ENCODE data around the gene PIK3R4.

PIK3R4 gene

DNA sequence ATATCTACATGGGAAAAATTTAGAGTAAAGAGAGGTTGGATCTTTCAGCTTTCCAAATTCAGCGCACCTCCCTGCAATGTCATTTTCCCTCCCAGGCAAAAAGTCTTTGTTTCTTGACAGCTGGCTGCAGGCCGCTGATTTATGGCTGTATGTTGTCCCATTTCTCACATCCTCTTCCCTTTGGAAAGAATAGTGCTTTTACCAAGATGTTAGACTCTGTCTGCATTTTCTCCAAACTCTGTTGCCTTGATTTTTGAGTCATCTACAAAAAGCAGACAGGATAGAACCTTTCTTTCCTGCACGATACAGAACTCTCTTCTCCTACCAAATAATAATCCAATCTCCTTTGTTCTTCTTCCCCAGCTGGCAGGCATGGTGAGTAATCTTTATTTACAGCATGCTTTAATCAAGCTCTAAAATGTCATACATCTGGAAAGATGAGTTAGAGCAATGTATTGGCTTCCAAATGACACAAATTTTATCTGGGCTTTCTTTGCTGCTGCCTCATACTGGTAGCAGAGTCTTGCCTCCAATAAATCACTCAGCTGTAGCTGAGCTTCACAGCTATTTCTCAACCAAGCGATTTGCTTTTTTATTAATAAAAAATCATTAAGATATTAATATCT is 101.9 kb downstream of the PIK3R4 start:
- no peak for TF ChIP-seq CTCF (IDR thresholded peaks at IDR 0.05; ENCODE audit: extremely low read depth, missing control alignments)
- DNase-seq (ENCODE audit: low spot score), result no peak

DNA sequence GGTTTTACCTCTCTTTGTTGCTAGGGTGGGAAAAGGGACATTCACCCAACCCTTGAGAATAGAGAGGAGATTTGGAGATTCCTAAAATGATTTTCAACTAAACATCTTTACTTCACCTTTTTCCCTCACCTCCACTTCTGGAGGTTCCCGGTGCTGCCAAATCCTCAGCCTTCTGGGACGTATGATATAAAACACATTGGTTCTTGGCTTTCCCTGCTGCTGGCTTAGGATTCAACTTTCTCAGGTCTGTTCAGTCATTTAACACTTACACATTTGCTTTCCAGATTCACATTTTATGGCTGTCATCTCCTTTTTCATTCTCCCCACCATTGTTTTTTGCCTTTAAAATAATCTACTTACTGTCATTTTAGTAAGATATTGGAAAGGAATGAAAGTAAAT is 106.6 kb downstream of the PIK3R4 start:
- DNase-seq (ENCODE audit: low spot score), result no peak
- TF ChIP-seq CTCF (IDR thresholded peaks at IDR 0.05; ENCODE audit: extremely low read depth, missing control alignments), result no peak

DNA sequence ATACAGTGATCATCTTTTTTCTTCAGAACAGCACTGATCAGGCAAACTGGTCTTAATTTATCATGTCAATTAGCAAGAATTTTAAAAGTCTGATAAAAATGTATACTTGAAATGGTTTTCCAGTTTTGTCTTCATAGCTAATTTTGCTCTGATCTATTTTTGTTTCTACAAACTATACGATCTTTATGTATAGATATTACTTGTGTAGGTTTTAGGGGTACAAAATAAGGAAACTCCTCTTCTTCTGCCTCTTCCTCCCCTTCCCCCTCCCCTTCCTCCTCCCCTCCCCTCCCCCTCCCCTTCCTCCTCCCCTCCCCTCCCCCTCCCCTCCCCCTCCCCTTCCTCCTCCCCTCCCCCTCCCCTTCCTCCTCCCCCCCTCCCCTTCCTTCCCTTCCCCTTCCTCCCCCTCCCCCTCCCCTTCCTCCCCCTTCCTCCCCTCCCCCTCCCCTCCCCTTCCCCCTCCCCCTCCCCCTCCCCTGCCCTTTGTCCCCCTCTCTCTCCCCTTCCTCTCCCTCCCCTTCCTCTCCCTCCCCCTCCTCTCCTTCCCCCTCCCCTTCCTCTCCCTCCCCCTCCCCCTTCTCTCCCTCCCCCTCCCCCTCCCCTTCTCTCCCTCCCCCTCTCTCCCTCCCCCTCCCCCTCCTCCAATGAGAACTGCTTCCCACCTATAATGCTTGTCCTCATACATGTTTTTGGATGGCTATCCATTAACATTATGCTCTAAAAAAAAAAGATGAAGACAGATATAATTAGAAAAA is 110.0 kb downstream of the PIK3R4 start:
- no peak for TF ChIP-seq CTCF (IDR thresholded peaks at IDR 0.05; ENCODE audit: extremely low read depth, missing control alignments)
- no peak for DNase-seq (ENCODE audit: low spot score)

GRCh38 chr3:130635978-130636377 is 110.7 kb downstream of the PIK3R4 start:
- DNase-seq (ENCODE audit: low spot score), result no peak
- TF ChIP-seq CTCF (IDR thresholded peaks at IDR 0.05; ENCODE audit: extremely low read depth, missing control alignments), result no peak

DNA sequence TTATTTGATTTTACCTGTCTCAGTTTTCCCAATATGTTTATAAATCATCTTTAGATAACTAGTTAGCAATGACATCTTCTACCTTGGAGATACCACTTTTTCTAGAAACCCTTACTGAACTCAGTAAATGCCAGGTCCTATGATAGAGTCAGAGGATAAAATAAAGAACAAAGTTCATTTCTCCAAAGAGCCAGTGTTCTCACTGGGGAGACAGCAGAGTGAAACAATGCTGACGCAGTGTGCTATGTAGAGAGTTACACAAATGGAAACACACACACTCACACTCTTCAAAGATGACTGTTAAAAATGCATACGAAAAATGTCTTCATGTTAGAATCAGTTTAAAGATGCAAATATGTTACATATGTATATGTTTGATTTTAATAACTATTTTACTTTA is 111.3 kb downstream of the PIK3R4 start:
- DNase-seq (ENCODE audit: low spot score), result no peak
- no peak for TF ChIP-seq CTCF (IDR thresholded peaks at IDR 0.05; ENCODE audit: extremely low read depth, missing control alignments)
